ENCODE results near the gene ADAMTS15. TPM values are rescaled to one million over a fixed set of nuclear protein-coding genes. Genes with fewer than 3 reads are reported as not detected.

ADAMTS15 gene
- total RNA-seq, 2 donors from 2014 or later = 0.59 to 1.5 TPM

DNA sequence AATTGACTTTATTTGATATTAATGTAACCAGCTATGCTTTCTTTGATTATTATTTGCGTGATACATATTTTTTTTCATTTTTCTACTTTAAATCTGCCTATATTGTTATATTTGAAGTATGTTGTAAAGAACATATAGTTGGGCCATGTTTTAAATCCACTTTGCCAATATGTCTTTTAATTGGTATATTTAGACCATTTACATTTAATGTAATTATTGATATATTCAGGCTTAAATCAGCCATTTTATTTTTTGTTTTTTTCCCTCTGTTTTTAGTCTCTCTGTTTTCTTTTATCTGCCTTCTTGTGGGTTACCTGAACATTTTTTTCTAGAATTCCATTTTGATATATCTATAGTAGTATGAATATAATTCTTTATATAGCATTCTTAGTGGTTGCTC is 55.9 kb downstream of the ADAMTS15 start:
- Histone ChIP-seq H3K4me3 (no peak overlapping the region), H3K36me3 (no peaks in the 10 kb centered on the region), H3K27ac (no peak overlapping the region), H3K27me3 (replicated peaks; ENCODE audit: insufficient read depth) (no peaks in the 10 kb centered on the region), H3K9me3 (no peaks in the 10 kb centered on the region), H3K4me1 (replicated peaks) (no peaks in the 10 kb centered on the region)
- TF ChIP-seq POLR2A (IDR thresholded peaks at IDR 0.05) (no peak), CTCF (IDR thresholded peaks at IDR 0.05) (no peak), POLR2AphosphoS5 (IDR thresholded peaks at IDR 0.05) (no peak)
- DNase-seq (ENCODE audit: low spot score) = no peak
- 97% methylated on average over 1 of the region's 1 CpG for WGBS
- intact Hi-C loops (cut with DNase I) = no loop called here

GRCh38 chr11:130508913-130509312 is 60.5 kb downstream of the ADAMTS15 start:
- Histone ChIP-seq H3K27me3 (replicated peaks; ENCODE audit: insufficient read depth) (no peaks in the 10 kb centered on the region), H3K9me3 (no peaks in the 10 kb centered on the region), H3K4me1 (replicated peaks) (no peaks in the 10 kb centered on the region), H3K27ac (no peak overlapping the region), H3K4me3 (no peak overlapping the region), H3K36me3 (no peaks in the 10 kb centered on the region)
- TF ChIP-seq POLR2A (IDR thresholded peaks at IDR 0.05) (no peak), CTCF (IDR thresholded peaks at IDR 0.05) (no peak), POLR2AphosphoS5 (IDR thresholded peaks at IDR 0.05) (no peak)
- DNase-seq (ENCODE audit: low spot score) = no peak
- 100% methylated on average over 1 of the region's 1 CpG for WGBS
- intact Hi-C loops (cut with DNase I) = no loop called here

- intact Hi-C loops (cut with DNase I) = loop anchor here (5.0 kb wide), 1 partner anchor 73 kb away; no protein-coding TSS in a partner anchor
- WGBS = 57% methylated on average over 2 of the region's 2 CpGs
- no peak overlapping the region for H3K4me3 ChIP-seq
- TF ChIP-seq POLR2AphosphoS5 (IDR thresholded peaks at IDR 0.05) (no peak), POLR2A (IDR thresholded peaks at IDR 0.05) (no peak), CTCF (IDR thresholded peaks at IDR 0.05) (peak in 1 of 4 experiments; percentile 10)
- no peaks in the 10 kb centered on the region for H3K9me3 ChIP-seq
- no peaks in the 10 kb centered on the region for H3K4me1 ChIP-seq (replicated peaks)
- H3K36me3 ChIP-seq = no peaks in the 10 kb centered on the region
- DNase-seq (ENCODE audit: low spot score) = no peak
- no peaks in the 10 kb centered on the region for H3K27me3 ChIP-seq (replicated peaks; ENCODE audit: insufficient read depth)
- peak overlapping the region; percentile 74 to 82 for H3K27ac ChIP-seq
These were observed 61.5 kb downstream of the ADAMTS15 start for GRCh38 chr11:130509942-130510341.

DNA sequence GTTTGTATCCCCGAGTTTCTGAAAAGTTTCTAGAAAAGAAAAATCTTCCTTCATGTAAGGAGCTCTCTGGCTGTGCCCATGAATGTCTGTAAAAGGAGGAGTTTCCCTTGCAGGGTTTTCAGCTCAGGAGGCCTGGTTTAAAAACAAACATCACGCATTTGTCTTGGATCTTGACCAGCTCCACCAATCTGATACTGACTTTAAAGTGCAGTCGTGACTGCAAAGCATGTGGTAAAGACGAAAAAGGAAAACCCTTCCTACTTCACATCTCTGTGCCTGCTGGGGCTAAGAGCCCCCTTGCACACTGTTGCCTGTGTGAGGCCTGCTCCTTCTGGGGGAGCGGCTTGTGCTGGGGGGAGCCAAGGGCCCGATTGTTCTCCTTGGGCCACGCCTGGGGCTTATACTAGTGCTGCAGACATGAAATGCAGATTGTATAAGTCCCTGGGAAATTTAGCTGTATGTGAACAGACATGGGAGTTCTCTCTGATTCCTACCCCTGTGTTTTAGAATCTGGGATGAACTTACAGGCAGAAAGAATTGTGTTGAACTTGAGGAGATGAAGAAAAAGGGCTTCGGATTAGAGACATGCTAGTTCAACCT is 62.1 kb downstream of the ADAMTS15 start:
- WGBS = 23% methylated on average over 8 of the region's 8 CpGs
- Histone ChIP-seq H3K4me3 (no peak overlapping the region), H3K27ac (peak overlapping the region; percentile 74 to 82), H3K27me3 (replicated peaks; ENCODE audit: insufficient read depth) (no peaks in the 10 kb centered on the region), H3K4me1 (replicated peaks) (no peaks in the 10 kb centered on the region), H3K36me3 (no peaks in the 10 kb centered on the region), H3K9me3 (no peaks in the 10 kb centered on the region)
- peak; percentile 69 for DNase-seq (ENCODE audit: low spot score)
- intact Hi-C loops (cut with DNase I) = loop anchor here (5.0 kb wide), 1 partner anchor 73 kb away; no protein-coding TSS in a partner anchor
- TF ChIP-seq POLR2AphosphoS5 (IDR thresholded peaks at IDR 0.05) = peak; percentile 82
- no peak for TF ChIP-seq CTCF (IDR thresholded peaks at IDR 0.05)

- Histone ChIP-seq H3K4me1 (replicated peaks) (no peaks in the 10 kb centered on the region), H3K27me3 (replicated peaks; ENCODE audit: insufficient read depth) (no peaks in the 10 kb centered on the region), H3K36me3 (no peaks in the 10 kb centered on the region), H3K27ac (no peak overlapping the region), H3K9me3 (no peaks in the 10 kb centered on the region), H3K4me3 (no peak overlapping the region)
- TF ChIP-seq POLR2A (IDR thresholded peaks at IDR 0.05) (no peak), POLR2AphosphoS5 (IDR thresholded peaks at IDR 0.05) (no peak), CTCF (IDR thresholded peaks at IDR 0.05) (no peak)
- 97% methylated on average over 2 of the region's 2 CpGs for WGBS
- no peak for DNase-seq (ENCODE audit: low spot score)
- intact Hi-C loops (cut with DNase I) = loop anchor here (5.0 kb wide), 1 partner anchor 74 kb away; no protein-coding TSS in a partner anchor
These were observed 63.3 kb downstream of the ADAMTS15 start for GRCh38 chr11:130511765-130512164.
